ENCODE data around the gene STRBP. TPM values are rescaled to one million over a fixed set of nuclear protein-coding genes. Genes with fewer than 3 reads are reported as not detected.

The STRBP gene
- total RNA-seq, 4 donors from 2014 or later = 20.8 to 49.9 (median 37.4) TPM

GRCh38 chr9:123311250-123311752, 42.9 kb upstream of the STRBP start:
- DNase-seq = no peak
- H3K9me3 ChIP-seq = no peaks in the 10 kb centered on the region
- H3K27ac ChIP-seq = no peak overlapping the region
- no peak for TF ChIP-seq CTCF (IDR thresholded peaks at IDR 0.05)
- TF ChIP-seq POLR2A (IDR thresholded peaks at IDR 0.05) = no peak
- no peaks in the 10 kb centered on the region for H3K36me3 ChIP-seq
- no peak overlapping the region for H3K4me3 ChIP-seq
- H3K4me1 ChIP-seq = no peaks in the 10 kb centered on the region
- H3K27me3 ChIP-seq = no peaks in the 10 kb centered on the region

GRCh38 chr9:123310551-123311249, 42.3 kb upstream of the STRBP start:
- H3K36me3 ChIP-seq = no peaks in the 10 kb centered on the region
- H3K4me1 ChIP-seq = no peaks in the 10 kb centered on the region
- TF ChIP-seq POLR2A (IDR thresholded peaks at IDR 0.05) (no peak), CTCF (IDR thresholded peaks at IDR 0.05) (no peak)
- no peaks in the 10 kb centered on the region for H3K27me3 ChIP-seq
- no peak overlapping the region for H3K27ac ChIP-seq
- no peak overlapping the region for H3K4me3 ChIP-seq
- no peak for DNase-seq
- H3K9me3 ChIP-seq = no peaks in the 10 kb centered on the region

GRCh38 chr9:123309611-123310010, 41.2 kb upstream of the STRBP start:
- TF ChIP-seq CTCF (IDR thresholded peaks at IDR 0.05) (no peak), POLR2A (IDR thresholded peaks at IDR 0.05) (no peak)
- Histone ChIP-seq H3K27me3 (no peaks in the 10 kb centered on the region), H3K4me1 (no peaks in the 10 kb centered on the region), H3K9me3 (no peaks in the 10 kb centered on the region), H3K27ac (no peak overlapping the region), H3K36me3 (no peaks in the 10 kb centered on the region), H3K4me3 (no peak overlapping the region)
- DNase-seq = no peak

GRCh38 chr9:123305879-123306278, 37.5 kb upstream of the STRBP start:
- TF ChIP-seq CTCF (IDR thresholded peaks at IDR 0.05) (no peak), POLR2A (IDR thresholded peaks at IDR 0.05) (no peak)
- no peaks in the 10 kb centered on the region for H3K4me1 ChIP-seq
- no peak for DNase-seq
- no peak overlapping the region for H3K27ac ChIP-seq
- H3K4me3 ChIP-seq = no peak overlapping the region
- no peaks in the 10 kb centered on the region for H3K27me3 ChIP-seq
- H3K36me3 ChIP-seq = no peaks in the 10 kb centered on the region
- no peaks in the 10 kb centered on the region for H3K9me3 ChIP-seq

- Histone ChIP-seq H3K36me3 (no peaks in the 10 kb centered on the region), H3K27me3 (no peaks in the 10 kb centered on the region), H3K4me3 (no peak overlapping the region), H3K4me1 (no peaks in the 10 kb centered on the region), H3K27ac (no peak overlapping the region), H3K9me3 (no peaks in the 10 kb centered on the region)
- TF ChIP-seq CTCF (IDR thresholded peaks at IDR 0.05) (no peak), POLR2A (IDR thresholded peaks at IDR 0.05) (no peak)
- no peak for DNase-seq
These were observed 35.9 kb upstream of the STRBP start for GRCh38 chr9:123304340-123304691.
